Left colon (tissue), 2 donors: ENCODE results near the gene AP1B1. TPM values are rescaled to one million over a fixed set of nuclear protein-coding genes. Genes with fewer than 3 reads are reported as not detected.
A peak's percentile ranks its signal among the peaks of the same experiment; 100 is the strongest.

ENCODE experiments used
- ATAC-seq: fragments of 200-7000 bp; cut with Tn5 transposase; one replicate; pipeline ENCODE4 v1.9.1; 2020; ENCODE audit warnings: mild to moderate bottlenecking, moderate library complexity
- DNase-seq, 2 donors: peaks; one replicate each; pipeline ENCODE4 v3.0.0-alpha.2; 2020
- intact Hi-C, 2 donors: fragments of 100-400 bp; cut with DNase I in 1 of 2; cut with micrococcal nuclease in 1 of 2; formaldehyde crosslinking; loops; one replicate each; pipeline versions ENCODE4 v1.11.2 to v1.14.0; 2022; cut with DNase I, micrococcal nuclease
- total RNA-seq, 2 donors: library from RNA; stranded (reverse); fragmentation: NEBNext Ultra II Directional; extraction: Animal tissue kit (Norgen Biotek cat#: 25700); gene quantifications; one replicate each; pipeline ENCODE4 v1.2.1, GENCODE V29; 2021
- donor health status: DM: no; HTN: no; CAD: no.
- donor health status: DM: yes; HTN: yes; CAD: no.

Gene AP1B1
- total RNA-seq, 2 donors from 2014 or later = 96.3 to 100 TPM

DNA sequence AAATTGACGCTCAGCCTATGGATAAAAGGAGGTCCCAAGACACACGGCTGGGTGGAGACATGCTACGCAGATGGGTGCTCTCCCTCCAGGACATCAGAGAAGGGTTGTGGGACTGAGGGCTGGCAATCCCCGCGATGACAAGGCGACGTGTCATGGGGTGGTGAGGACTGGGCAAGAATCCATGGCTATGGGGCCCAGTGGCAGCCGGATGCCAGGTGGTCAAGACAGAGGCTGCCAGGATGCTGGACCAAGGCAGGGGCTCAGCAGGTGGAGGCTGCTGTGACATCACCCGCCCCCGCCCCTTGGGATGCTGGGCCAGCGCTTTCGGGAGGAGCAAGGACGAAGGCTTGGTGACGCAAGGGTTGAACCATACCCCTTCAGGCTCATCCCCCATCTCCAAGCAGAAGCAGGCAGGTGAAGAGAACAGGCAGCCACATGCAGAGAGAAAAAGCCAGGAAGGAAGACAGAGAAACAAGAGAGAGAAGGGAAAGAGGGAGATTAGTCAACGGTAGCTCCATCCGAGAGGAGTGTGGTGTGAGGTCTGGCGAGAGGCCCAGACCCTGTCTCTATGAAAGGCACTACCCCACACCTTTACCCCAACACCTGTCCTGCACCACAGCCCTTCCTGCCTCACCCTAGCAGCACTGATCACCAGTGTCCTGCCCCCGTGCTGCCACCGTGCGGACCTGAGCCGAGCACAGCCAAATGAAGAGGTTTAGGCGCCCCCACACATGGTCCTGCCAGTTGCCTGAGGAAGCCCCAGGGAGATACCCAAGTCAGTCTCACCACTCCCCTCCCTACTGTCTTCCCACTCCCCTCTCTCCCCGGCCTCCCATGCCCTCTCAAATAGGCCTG lies 48.8 kb downstream of the AP1B1 start:
- intact Hi-C loops = no loop called here
- no peak for ATAC-seq
- DNase-seq = no peak

DNA sequence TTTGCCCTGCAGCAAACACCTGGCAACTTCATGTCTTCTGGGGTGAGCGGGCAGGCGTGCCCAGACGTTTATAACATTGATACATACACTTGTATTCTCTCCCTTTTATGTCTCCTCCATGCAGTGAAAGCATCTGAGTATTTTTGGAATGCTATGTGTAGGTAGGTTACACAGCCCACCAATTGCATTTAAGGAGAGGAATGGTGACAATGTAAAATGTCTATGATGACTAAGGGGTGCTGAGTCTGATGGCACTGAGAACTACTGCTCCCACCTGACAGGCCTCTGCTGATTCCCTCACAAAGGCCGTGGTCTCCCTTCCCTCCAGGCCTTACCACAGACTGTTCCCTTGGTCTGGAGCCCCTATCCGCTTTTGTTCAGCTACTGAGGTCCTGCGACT lies 50.0 kb downstream of the AP1B1 start:
- no peak for DNase-seq
- intact Hi-C loops = no loop called here
- ATAC-seq = no peak

DNA sequence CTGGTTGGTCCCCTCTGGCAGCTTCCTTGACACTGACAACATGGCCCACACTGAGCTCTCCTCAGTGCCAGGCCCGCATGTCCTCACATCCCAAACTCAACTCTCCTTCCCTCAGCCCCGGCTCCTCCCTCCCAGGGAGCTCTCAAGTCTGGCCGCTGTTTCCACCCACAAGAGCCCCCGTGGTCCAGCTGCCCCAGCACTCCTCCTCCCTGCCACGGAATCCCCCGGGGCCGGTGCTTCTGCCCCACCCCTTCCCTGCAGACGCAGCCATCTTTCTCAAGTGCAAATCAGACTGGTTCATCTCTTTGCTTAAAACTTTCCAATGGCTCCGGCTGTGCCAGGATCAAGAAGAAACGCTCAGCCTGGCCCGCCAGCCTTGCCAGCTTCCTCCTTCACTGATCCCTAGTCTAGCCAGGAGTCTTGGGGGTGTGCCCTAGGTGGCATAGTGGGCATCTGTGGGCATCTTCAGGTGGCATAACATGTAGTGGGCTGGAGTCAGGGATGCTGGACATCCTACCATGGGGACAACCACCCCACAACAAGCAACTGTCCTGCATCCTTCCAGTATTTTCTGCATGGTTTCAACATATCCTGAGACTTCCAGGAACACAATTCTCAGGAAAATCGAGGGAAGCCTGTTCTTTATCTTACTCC lies 50.6 kb downstream of the AP1B1 start:
- intact Hi-C loops = no loop called here
- no peak for DNase-seq
- no peak for ATAC-seq

DNA sequence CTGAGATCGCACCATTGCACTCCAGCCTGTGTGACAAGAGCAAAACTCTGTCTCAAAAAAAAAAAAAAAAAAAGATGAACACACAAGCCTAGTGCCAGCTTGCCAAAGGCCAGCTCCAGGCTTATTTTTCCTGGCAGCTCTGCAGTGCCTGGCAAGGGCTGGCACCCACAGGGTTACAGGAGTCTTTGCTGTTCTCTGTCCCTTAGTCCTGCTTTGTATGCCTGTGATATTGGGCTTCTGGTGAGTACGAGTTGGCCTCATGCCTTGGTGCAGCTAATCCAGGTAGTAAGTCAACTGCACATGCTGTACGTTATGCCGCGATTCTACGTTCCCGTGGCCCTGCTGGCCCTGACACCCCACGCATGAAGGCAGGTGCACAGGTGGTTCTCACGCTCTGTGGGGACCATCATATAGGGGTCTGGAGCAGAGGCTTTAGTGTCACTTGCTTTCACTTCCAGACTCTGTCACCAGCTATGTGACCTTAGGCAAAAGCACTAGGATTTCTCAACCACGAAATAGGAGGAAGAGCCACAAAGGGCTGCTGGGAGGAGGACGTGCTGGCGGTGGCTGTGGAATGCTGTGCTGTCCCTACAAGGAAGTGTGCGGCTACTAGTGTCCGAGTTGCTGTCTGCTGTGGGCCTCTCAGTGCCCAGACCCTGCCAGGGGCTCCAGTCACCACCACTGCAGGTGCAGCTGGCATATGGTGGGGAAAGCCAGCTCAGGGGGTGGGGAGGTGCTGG lies 51.4 kb downstream of the AP1B1 start:
- ATAC-seq = no peak
- DNase-seq = no peak
- intact Hi-C loops = no loop called here

DNA sequence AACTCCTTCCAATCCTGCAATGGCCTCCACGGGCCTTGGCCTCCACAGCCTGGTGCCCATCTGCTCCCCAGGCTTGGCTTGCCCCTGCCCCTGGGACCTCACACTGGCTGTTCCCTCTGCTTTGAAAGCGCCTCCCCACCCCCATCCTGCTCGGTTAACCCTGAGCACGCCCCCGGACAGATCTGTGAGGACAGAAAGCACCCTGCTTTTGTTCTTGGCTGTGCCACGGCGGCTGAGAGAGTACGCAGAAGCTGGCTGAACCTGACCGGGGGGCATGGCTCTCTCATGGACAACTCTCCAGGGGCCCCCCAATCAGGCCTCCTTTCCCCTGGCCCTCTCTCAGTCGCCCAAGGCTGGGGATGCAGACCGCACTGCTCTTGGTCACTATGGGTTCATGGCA lies 52.7 kb downstream of the AP1B1 start:
- ATAC-seq = no peak

DNA sequence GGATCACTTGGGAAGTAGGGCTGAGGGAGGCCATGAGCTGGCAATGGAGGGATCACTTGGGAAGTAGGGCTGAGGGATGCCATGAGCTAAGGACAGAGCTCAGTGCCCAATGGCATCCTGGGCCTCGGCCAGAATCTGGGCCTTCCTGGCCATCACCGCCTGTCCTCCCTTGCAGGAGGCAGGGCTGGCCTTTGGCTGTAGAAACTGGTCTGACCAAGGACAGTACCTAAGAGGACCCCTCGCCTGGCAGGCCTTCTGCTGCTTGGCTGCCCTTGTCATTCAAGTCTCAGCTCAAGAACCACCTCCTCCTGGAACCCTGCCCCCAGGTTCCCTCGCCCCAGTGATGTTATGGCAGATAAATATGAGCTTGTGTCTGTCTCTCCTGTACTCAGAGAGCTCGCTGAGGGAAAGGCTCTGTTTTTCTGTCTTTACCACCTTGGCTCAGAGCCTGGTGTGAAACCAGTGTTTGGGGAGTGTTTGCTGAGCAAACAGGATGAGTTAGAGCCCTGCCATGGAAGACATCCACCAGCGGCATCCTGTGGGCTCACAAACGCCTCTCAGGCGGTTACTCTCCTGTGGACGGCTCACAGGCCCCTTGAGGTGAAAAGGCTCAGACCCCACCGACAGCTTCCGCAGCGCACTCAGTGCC lies 53.5 kb downstream of the AP1B1 start:
- DNase-seq (no peak), ATAC-seq (no peak)
- intact Hi-C loops = no loop called here

More for the DNA sequence above, 52.7 kb downstream of the AP1B1 start:
- DNase-seq = no peak
- intact Hi-C loops = no loop called here

DNA sequence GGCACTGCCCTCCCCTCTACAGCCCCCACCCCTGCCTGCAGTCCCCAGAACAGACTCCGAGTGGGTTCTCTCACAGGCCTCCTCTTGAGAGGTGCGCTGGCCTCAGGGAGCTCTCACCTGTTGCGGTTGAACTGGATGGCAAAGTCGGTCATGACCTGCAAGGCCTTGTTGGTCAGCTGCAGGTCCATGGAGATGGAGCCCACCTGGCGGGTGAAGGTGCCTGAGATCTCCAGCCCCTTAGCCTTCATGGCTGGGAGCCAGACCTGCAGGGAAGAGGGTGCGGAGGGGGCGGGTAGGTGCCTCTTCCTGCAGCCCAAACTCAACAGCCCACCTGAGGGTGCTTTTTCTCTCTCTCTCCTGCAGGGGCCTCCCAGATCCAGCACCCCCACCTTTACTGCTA lies 54.2 kb downstream of the AP1B1 start:
- intact Hi-C loops = no loop called here
- no peak for DNase-seq

DNA sequence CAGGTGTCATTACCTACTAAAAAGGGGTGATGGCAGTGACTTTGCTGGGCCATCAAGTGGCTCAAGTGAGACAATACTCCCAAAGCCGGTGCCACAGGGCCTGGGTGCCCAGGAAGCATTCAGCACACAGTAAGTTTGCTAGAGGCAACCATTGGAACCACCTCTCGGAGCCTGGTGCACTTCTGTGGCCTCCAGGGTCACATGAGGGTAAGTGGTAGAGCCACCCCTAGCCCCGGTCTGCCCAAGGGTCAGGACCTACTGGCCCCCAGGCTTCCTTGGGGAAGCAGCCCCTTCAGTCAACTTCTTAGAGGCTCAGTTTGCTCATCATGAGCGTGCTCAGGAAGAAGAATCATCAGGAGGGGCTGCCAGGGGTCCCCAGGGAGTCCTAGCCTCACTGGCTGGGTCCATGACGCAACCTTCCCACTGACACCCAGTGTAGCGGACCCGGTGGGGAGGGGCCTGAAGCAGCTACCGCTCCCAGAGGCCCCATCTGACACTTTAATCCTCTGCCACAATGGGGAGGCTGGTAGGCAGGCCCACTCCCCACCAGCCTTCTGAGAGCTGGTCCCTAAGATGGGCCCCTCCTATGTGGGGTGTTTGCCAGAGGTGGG lies 55.4 kb downstream of the AP1B1 start:
- no peak for ATAC-seq
- intact Hi-C loops = no loop called here

More for the DNA sequence above, 54.2 kb downstream of the AP1B1 start:
- no peak for ATAC-seq

DNA sequence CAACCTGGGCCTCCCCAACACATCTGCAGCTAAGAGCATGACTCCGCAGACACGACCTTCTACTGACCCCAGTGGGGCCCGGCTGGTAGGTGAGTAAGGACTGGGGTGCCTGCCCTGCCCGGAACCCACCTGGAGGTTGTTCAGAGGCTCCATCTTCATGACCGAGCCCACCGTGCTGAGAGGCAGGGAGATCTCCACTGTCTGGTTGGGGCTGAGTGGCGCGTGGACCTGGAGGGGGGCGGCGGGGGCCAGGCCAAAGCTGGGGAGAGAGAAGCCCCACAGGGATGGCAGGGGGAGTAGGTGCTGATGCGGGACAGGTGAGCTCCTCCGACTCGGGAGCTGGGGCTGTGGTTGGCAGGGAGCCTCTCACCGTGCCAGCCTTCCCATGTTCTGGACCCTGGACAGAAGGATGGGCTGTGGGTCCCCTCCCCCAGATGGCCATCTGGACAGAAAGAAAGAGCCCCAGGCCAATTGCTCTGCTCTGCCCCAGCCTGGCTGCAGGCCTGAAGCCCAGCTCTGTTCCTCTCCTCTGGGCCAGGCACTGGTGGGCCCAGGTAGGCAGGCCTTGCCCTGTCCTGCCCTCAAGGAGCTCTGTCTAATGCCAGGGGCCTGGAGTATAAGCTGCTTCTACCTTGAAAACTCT lies 56.6 kb downstream of the AP1B1 start:
- DNase-seq (no peak), ATAC-seq (no peak)
- intact Hi-C loops = no loop called here

More for the DNA sequence above, 55.4 kb downstream of the AP1B1 start:
- no peak for DNase-seq

DNA sequence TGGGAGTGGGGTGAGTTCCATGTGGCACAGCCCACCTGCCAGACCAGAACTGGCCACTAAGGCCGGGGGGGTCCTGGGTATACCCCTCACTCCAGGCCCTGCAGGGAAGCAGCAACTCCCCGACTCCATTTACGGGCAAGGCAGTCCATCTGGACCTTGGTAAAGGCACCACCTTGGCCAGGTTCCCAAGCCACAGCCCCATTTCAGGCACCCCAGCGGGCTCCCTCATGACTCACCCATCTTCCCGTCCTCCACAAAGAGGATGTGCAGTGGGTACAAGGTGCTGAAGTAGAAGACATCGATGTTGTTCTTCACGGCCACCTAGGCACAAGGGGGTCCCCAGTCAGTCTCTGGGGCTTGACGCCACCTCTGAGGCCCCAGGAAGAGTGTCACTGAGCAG lies 57.2 kb downstream of the AP1B1 start:
- no peak for DNase-seq
- ATAC-seq = no peak
- intact Hi-C loops = no loop called here

DNA sequence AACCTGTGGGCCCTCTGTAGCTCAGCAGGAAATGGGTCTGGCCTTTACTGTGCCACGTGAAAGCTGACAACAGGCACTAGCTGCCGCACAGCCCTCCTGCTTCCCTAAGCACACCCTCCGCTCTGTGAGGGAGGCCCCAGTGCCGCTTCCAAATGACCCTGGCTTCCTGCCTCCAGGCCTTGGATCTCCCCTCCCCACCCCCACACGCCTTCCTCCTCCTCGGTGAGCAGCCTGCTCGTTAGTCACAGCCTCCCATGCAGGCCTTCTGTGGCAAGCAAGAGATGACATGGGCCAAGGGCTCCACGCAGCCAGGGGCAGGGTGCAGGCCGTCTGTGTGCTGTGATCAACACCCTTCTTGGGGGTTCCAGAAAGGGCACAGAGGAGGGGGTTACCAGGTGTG lies 57.6 kb downstream of the AP1B1 start:
- no peak for ATAC-seq
- intact Hi-C loops = no loop called here
- DNase-seq = peak in 1 of 2 donors; percentile 31

DNA sequence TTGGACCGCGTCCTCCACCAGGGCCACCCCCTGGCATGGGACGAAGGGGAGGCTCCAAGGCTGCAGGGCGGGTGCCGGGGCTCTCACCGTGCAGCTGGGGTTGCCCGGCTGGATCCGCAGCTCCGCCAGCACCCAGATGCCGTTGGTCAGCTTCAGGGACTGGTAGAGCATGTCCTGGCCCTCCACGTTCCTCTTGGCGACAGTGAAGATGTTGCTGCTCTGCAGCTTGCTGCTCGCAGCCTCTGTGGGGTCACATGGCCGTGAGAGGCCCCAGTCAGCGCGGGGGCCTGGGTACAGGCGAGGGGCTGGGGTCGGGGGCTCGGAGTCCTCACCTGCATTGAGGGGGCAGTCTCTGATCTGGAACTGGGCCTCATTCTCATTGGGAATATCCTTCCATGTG lies 58.1 kb downstream of the AP1B1 start:
- intact Hi-C loops = no loop called here
- DNase-seq = no peak
- no peak for ATAC-seq

DNA sequence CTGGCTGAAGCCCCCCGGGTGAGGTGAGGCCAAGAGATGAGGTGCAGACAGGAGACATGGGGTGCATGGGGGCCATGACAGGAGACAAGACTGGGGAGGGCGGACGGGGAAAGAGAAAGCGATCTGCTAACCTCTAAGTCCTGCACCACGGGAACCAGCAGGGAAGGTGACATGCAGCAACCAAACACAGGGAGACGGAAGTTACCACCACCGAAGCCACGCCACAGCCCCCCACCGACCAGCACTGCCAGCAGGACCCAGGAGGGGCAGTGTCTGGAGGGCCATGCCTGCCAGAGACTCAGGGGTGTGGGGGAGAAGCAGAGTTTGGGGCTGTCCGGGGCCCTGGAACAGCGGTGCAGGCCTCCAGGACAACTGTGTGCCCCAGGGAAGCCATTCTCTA lies 58.8 kb downstream of the AP1B1 start:
- intact Hi-C loops = no loop called here
- ATAC-seq (no peak), DNase-seq (no peak)

DNA sequence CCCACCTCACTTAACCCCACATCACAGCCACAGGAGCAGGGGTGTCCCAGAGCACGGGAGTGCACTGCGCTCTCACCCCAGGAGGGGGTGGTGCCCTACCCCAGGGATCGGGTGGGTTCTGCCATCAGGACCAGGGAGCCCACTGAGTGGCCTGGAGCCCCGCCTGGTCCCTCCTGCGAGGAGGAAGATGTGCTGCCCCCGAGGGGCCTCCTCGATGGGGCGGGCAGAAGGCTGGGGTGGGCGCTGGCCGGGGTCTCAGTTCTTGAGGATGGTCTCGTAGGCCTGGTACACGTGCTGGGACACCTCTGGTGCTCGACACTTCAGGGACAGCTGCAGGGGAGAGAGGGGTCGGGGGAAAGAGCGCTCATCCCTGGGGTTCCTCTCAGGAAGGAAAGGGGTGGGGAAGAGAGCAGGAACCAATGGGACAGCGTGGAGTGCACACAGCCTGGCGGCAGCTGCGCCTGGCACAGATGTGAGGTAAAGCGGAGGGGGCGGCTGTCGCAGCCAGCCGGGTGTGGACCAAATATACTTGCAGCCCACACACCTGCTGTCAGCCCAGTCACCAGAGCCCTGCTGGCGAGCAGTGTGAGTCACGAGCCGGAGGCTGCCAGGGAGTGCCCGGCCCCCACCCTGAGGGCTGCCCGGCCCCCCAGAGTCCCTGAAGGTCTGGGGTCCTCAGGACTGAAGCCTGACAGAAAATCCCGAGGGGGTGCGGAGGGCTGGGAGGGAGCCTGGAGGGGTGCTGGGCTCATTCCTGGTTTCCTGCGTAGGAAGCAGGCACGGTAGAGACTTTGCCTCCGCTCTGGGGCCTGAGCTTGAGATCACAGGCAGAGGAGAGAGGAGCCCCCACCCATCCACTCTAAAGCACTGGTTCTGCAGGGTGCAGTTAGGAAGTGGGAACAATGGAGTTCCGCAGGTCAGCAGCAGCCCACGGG lies 59.5 kb downstream of the AP1B1 start:
- ATAC-seq (no peak), DNase-seq (no peak)
- intact Hi-C loops = no loop called here

DNA sequence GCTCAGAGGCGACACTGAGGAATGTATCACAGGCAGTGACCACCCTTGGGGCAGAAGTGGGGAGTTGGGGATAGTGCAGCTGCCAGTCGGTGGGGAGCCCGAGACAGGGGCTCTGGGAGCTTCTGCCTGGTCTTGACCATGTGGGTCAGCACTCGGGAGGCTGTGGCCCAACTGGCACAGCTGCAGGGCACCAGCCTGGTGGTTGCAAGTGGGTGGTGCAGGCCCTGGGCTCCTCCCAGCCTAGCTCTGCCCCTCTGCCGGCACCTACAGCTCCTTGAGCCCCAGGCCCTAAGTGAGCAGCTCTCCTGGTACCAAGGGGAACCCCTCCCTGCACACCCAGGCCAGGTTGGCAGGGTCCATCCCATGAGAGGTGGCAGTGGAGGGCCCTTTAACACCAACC lies 60.3 kb downstream of the AP1B1 start:
- ATAC-seq = peak; percentile 17
- intact Hi-C loops = no loop called here
- DNase-seq = no peak

DNA sequence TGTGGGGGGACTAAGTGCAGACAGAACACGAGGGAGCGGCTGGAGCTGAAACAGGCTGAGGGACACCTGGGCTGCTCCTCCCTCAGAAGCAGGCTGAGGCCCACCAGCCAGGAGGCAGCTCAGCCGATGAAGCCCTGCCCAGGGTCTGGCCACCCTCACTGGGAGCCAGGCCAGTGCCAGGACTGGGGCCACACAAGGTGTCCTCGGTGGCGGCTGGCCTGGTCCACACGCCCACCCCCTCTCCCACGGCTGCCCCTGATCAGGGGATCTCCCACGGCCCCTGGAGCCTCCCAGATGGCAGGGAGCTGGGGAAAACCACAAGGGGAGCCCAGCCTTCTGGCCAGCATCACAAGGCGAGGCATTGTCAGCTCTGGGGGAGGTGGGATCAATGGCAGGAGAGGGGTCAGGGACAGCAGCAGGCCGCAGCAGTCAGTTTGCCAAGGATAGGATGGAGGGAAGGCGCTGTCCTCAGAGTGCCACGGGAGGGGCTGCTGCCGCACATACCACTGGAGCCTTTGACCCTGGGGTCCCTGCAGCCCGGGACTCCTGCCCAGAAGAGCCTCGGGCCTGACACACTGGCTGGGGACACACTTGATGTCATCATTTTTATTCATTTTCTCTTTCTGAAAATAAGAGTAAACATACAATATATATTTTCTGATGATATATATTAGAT lies 61.1 kb downstream of the AP1B1 start:
- ATAC-seq (peak; percentile 8), DNase-seq (no peak)
- intact Hi-C loops = no loop called here

DNA sequence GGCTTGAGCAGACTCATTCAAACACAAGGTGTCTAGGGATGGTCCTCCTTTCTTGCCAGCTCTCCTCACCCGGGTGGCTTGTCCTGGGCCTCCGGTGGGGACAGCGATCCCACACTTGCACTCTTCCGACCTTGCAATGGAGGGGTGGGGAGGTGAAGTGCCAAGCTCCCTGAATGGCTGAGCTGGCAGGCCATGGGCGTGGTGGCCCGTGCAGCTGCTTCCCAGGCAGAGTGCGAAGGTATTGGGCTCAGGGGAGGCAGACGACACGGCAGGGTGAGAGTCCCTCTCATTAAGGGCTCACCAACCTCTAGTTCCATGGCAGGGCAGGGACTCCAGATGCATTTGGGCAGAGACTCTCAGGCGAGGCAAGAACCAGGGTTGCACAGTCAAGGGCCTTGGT lies 61.9 kb downstream of the AP1B1 start:
- ATAC-seq (peak; percentile 20), DNase-seq (no peak)
- intact Hi-C loops = no loop called here
